Caco-2 (cell line): ENCODE measurements around the gene TSNAX. TPM values are rescaled to one million over a fixed set of nuclear protein-coding genes. Genes with fewer than 3 reads are reported as not detected.
"Not testable (repeated sequence)": the region's sequence is repeated elsewhere in the genome, so short reads cannot be mapped to it uniquely, and the experiment has no call there.

Experiments
- BruUV-seq: library from RNA; stranded (reverse); fragments of 400-500 nt; replicated peaks from 2 replicates; lab custom pipeline; 2021; lab: Mats Ljungman, UMichigan
- CTCF ChIA-PET: fragments of 300-600 bp; sonication (Branson Sonifier 250); formaldehyde crosslinking; loops from one replicate; lab custom pipeline; 2022; ENCODE audit warnings: antibody characterized with exemption; lab: Charles Lee
- POLR2A ChIA-PET: fragments of 300-600 bp; sonication (Branson Sonifier 250); formaldehyde crosslinking; loops from one replicate; lab custom pipeline; 2022; ENCODE audit warnings: antibody characterized with exemption; lab: Charles Lee
- DNase-seq, 2 experiments: peaks; one replicate each; pipeline versions ENCODE4 v3.0.0 to v3.0.0-alpha.2; 2020 to 2022
- H3K27me3 ChIP-seq: replicated peaks from 2 replicates; pipeline ENCODE4 v1.6.0; 2011; ENCODE audit warnings: low read length; ENCODE audit not compliant: control insufficient read depth, insufficient read depth
- H3K36me3 ChIP-seq: 2 replicates; pipeline ENCODE4 v1.5.1; 2011; ENCODE audit warnings: low read length; ENCODE audit not compliant: control insufficient read depth, insufficient read depth
- H3K4me1 ChIP-seq: fragments of 250-450 bp; sonication (Bioruptor Pico); 2 replicates; pipeline ENCODE4 v1.5.1; 2020; ENCODE audit warnings: mild to moderate bottlenecking
- H3K4me3 ChIP-seq: 2 replicates; pipeline ENCODE4 v1.5.1; 2011; ENCODE audit warnings: low read depth, mild to moderate bottlenecking, control low read depth, low read length
- H3K9me3 ChIP-seq: fragments of 250-450 bp; sonication (Bioruptor Pico); 2 replicates; pipeline ENCODE4 v1.5.1; 2020; ENCODE audit warnings: mild to moderate bottlenecking, moderate library complexity
- H3K27ac Mint-ChIP-seq: one replicate; pipeline ENCODE4 v1.8.0; 2022; ENCODE audit warnings: mixed read lengths; ENCODE audit not compliant: unreplicated experiment
- H3K27me3 Mint-ChIP-seq: one replicate; pipeline ENCODE4 v1.8.0; 2022; ENCODE audit warnings: mixed read lengths; ENCODE audit not compliant: insufficient read depth, unreplicated experiment
- H3K36me3 Mint-ChIP-seq: one replicate; pipeline ENCODE4 v1.8.0; 2022; ENCODE audit warnings: mild to moderate bottlenecking, mixed read lengths; ENCODE audit not compliant: insufficient read depth, unreplicated experiment
- H3K4me1 Mint-ChIP-seq: one replicate; pipeline ENCODE4 v1.8.0; 2022; ENCODE audit warnings: low read depth, mixed read lengths; ENCODE audit not compliant: unreplicated experiment
- H3K4me3 Mint-ChIP-seq: one replicate; pipeline ENCODE4 v1.8.0; 2022; ENCODE audit warnings: mild to moderate bottlenecking, moderate library complexity, mixed read lengths; ENCODE audit not compliant: unreplicated experiment
- H3K9me3 Mint-ChIP-seq: one replicate; pipeline ENCODE4 v1.8.0; 2022; ENCODE audit warnings: mixed read lengths; ENCODE audit not compliant: unreplicated experiment
- CTCF ChIP-seq, 2 experiments: fragments of 200-600 bp in 1 of 2; IDR thresholded peaks; 1 replicate in 1 of 2; 2 replicates in 1 of 2; pipeline versions ENCODE4 v1.5.1 to v1.8.0; 2011 to 2022; ENCODE audit warnings: antibody characterized with exemption in 1 of 2, control low read depth in 1 of 2, inconsistent platforms in 1 of 2, low read depth in 1 of 2, low read length in 1 of 2, mild to moderate bottlenecking in 1 of 2, moderate library complexity in 1 of 2; ENCODE audit not compliant: insufficient read depth in 1 of 2, severe bottlenecking in 1 of 2, unreplicated experiment in 1 of 2
- intact Hi-C: fragments of 100-400 bp; cut with micrococcal nuclease; formaldehyde crosslinking; loops from one replicate; pipeline ENCODE4 v1.10.0; 2022; ENCODE audit not compliant: unreplicated experiment
- total RNA-seq: library from RNA; stranded (reverse); gene quantifications from 2 replicates; pipeline ENCODE4 v1.2.3, GENCODE V29; 2022

The TSNAX gene
- total RNA-seq, 1 experiment from 2014 or later, result 39.0 TPM

DNA sequence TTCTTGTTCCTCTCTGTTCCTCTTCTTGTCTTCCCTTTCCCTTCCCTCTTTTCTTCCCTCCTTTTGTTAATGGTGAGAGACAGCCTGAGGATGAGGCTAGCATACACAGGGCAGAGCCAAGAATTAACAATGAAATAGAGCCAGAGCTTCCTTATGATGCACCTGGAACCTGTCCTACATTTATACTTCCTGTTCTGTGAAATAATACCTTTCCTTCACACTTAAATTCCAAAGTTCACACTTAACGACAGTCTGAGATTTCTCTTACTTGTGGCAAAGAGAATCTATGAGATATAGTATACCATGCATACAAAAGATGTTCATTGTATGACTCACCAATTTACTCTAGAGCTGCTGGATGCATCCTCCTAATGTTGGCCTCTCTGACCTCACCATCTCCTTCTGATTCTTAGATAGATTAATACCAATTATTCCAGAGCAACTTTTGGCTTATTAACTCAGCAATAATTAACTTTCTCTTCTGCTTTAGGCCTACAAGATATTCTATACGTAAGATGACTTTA, 30.8 kb upstream of the TSNAX start:
- no peak overlapping the region for H3K4me3 Mint-ChIP-seq
- intact Hi-C loops, result no loop called here
- POLR2A ChIA-PET, result no interaction called here

DNA sequence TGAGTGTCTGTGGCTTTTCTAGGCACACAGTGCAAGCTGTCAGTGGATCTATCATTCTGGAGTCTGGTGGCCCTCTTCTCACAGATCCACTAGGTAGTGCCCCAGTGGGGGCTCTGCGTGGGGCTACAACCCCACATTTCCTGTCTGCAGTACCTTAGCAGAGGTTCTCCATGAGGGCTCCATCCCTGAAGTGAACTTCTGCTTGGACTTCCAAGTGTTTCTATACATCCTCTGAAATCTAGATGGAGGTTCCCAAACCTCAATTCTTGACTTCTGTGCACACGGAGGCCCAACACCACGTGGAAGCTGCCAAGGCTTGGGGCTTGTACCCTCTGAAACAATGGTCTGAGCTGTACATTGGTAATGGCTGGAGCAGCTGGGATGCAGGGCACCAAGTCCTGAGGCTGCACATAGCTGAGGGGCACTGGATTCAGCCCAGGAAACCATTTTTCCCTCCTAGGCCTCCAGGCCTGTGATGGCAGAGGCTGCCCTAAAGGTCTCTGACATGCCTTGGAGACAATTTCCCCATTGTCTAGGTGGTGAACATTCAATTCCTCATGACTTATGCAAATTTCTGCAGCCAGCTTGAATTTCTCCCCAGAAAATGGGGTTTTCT, 29.2 kb upstream of the TSNAX start:
- DNase-seq, result no peak
- Histone ChIP-seq H3K27me3 (no peaks in the 10 kb centered on the region), H3K9me3 (peaks cover 25% of the 10 kb centered on the region), H3K4me1 (no peaks in the 10 kb centered on the region; the same call in 1 of the 2 replicates), H3K36me3 (no peaks in the 10 kb centered on the region), H3K4me3 (no peak overlapping the region)
- no peak for TF ChIP-seq CTCF (IDR thresholded peaks at IDR 0.05; ENCODE audit: insufficient read depth in 1 of 2, low read depth in 1 of 2, low read length in 1 of 2, severe bottlenecking in 1 of 2, unreplicated experiment in 1 of 2)
- Mint-ChIP-seq H3K27me3 (no peaks in the 10 kb centered on the region), H3K9me3 (peaks cover 34% of the 10 kb centered on the region), H3K27ac (no peak overlapping the region), H3K4me3 (no peak overlapping the region), H3K4me1 (no peaks in the 10 kb centered on the region), H3K36me3 (no peaks in the 10 kb centered on the region)
- ChIA-PET CTCF (no interaction called here), POLR2A (no interaction called here)
- BruUV-seq, result no TSS peak
- intact Hi-C loops, result no loop called here

More for the DNA sequence above, 30.8 kb upstream of the TSNAX start:
- no peak for DNase-seq
- H3K9me3 ChIP-seq, result peaks cover 25% of the 10 kb centered on the region
- Mint-ChIP-seq H3K9me3 (peaks cover 34% of the 10 kb centered on the region), H3K27ac (no peak overlapping the region), H3K4me1 (no peaks in the 10 kb centered on the region), H3K36me3 (no peaks in the 10 kb centered on the region), H3K27me3 (no peaks in the 10 kb centered on the region)
- H3K36me3 ChIP-seq, result no peaks in the 10 kb centered on the region
- no peak overlapping the region for H3K4me3 ChIP-seq
- H3K4me1 ChIP-seq, result peaks cover 6% of the 10 kb centered on the region
- CTCF ChIA-PET, result no interaction called here
- H3K27me3 ChIP-seq, result no peaks in the 10 kb centered on the region
- BruUV-seq, result no TSS peak
- TF ChIP-seq CTCF (IDR thresholded peaks at IDR 0.05; ENCODE audit: insufficient read depth in 1 of 2, low read depth in 1 of 2, low read length in 1 of 2, severe bottlenecking in 1 of 2, unreplicated experiment in 1 of 2), result no peak

DNA sequence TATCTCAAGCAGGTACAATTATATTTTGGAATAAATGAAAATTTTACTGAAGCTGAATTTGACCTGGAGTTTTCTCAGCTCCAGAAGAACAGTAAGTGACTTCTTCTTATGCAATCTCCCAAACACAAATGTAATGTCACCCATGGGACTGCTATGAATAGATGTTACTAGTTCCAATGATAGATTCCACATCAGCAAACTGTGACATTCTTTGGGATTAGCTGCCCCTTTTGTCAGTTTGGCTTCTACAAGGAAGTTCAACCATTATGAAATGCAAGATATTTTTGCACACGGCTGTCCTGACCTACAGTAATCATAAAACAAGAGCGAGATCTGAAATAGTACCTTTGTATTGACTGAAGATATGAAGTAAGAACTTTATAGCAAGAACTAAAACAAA, 27.8 kb upstream of the TSNAX start:
- ChIA-PET CTCF (no interaction called here), POLR2A (no interaction called here)
- H3K4me1 Mint-ChIP-seq, result no peaks in the 10 kb centered on the region
- no peak overlapping the region for H3K27ac Mint-ChIP-seq
- BruUV-seq, result no TSS peak
- intact Hi-C loops, result no loop called here
- DNase-seq, result no peak
- no peaks in the 10 kb centered on the region for H3K27me3 Mint-ChIP-seq
- Histone ChIP-seq H3K9me3 (peaks cover 25% of the 10 kb centered on the region), H3K27me3 (no peaks in the 10 kb centered on the region), H3K4me3 (no peak overlapping the region), H3K36me3 (no peaks in the 10 kb centered on the region), H3K4me1 (no peaks in the 10 kb centered on the region; the same call in 1 of the 2 replicates)
- no peak for TF ChIP-seq CTCF (IDR thresholded peaks at IDR 0.05; ENCODE audit: insufficient read depth in 1 of 2, low read depth in 1 of 2, low read length in 1 of 2, severe bottlenecking in 1 of 2, unreplicated experiment in 1 of 2)
- H3K4me3 Mint-ChIP-seq, result no peak overlapping the region
- no peaks in the 10 kb centered on the region for H3K36me3 Mint-ChIP-seq
- H3K9me3 Mint-ChIP-seq, result peaks cover 34% of the 10 kb centered on the region

DNA sequence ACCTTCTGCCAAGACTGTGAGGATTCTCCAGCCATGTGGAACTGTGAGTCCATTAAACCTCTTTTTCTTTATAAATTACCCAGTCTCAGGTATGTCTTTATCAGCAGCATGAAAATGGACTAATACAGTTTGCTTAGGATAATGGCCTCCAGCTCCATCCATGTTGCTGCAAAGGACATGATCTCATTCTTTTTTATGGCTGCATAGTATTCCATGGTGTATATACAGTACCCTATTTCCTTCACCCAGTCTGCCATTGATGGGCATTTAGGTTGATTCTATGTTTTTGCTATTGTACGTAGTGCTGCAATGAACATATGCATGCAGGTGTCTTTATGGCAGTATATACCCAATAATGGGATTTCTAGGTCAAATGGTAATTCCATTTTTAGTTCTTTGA, 25.3 kb upstream of the TSNAX start:
- H3K4me1 ChIP-seq, H3K4me3 Mint-ChIP-seq, CTCF ChIA-PET, H3K27me3 Mint-ChIP-seq, H3K36me3 Mint-ChIP-seq, H3K36me3 ChIP-seq, BruUV-seq, H3K27ac Mint-ChIP-seq, H3K4me3 ChIP-seq, POLR2A ChIA-PET, H3K27me3 ChIP-seq, DNase-seq, intact Hi-C loops: not testable (repeated sequence)
- Mint-ChIP-seq H3K9me3 (peaks cover 20% of the 10 kb centered on the region), H3K4me1 (peaks cover 10% of the 10 kb centered on the region)
- H3K9me3 ChIP-seq, result peaks cover 23% of the 10 kb centered on the region
